GM12801 (cell line): Measurements from ENCODE around the gene TPT1.

Experiments used
- TF ChIP-seq, protein P1 (sequence below): IDR thresholded peaks from one replicate; pipeline ENCODE4 v1.5.1; 2011; ENCODE audit warnings: control low read depth; ENCODE audit not compliant: insufficient read length; ENCODE audit errors: extremely low read depth

TPT1 gene

DNA sequence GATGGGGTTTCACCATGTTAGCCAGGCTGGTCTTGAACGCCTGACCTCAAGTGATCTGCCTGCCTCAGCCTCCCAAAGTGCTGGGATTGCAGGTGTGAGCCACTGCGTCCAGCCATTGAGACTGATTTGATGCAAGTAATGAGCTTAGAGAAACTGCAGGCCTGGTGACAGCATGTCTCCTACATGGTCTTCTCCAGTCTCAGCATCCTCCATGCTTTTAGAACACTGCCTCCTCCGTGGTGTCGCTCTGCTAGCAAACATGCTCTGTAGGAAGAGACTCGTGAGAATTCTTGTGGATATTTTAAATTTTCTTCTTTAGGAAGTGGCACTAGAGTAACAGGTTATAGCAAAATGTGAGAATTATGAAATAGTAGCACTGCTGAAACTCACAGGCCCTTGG lies 37.1 kb downstream of the TPT1 start:
- TF ChIP-seq, protein P1, sequence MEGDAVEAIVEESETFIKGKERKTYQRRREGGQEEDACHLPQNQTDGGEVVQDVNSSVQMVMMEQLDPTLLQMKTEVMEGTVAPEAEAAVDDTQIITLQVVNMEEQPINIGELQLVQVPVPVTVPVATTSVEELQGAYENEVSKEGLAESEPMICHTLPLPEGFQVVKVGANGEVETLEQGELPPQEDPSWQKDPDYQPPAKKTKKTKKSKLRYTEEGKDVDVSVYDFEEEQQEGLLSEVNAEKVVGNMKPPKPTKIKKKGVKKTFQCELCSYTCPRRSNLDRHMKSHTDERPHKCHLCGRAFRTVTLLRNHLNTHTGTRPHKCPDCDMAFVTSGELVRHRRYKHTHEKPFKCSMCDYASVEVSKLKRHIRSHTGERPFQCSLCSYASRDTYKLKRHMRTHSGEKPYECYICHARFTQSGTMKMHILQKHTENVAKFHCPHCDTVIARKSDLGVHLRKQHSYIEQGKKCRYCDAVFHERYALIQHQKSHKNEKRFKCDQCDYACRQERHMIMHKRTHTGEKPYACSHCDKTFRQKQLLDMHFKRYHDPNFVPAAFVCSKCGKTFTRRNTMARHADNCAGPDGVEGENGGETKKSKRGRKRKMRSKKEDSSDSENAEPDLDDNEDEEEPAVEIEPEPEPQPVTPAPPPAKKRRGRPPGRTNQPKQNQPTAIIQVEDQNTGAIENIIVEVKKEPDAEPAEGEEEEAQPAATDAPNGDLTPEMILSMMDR: no peak

DNA sequence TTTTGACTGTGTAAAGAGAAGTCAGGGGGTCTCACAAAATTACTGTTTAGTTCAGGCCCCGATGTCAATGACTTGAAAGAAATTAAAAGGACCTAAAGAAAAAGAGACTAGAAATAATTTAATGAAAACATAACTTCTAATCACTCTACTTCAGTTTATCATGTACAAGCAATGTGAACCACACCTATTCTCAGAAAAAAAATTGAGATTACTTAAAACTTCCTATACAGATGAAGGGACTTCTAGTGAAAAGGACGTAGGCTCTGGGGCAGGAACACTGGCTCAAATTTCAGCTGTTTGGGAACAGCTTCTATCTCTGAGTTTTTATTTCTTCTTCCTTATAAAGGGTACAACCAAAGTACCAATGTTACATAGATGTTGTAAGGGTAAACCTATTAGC lies 38.0 kb downstream of the TPT1 start:
- TF ChIP-seq, protein P1: no peak

DNA sequence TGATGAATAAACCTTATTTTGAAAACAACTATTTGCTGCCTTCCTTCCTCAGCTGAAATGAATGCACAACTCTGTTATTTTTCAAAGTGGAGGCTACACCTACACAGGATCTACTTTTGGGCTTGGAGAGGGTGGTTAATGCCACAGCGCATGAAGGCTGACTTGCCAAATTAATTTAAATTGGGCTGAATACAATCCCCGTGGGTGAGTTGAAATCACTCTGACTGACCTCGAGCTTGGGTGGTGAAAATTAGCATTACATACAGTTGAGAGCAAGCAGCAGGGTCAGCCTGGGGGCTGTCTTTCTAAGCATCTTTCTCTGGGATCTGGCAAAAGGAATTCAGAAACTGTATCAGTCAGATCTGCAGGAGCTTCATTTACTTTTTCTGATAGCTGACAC lies 38.5 kb downstream of the TPT1 start:
- TF ChIP-seq, protein P1: no peak

DNA sequence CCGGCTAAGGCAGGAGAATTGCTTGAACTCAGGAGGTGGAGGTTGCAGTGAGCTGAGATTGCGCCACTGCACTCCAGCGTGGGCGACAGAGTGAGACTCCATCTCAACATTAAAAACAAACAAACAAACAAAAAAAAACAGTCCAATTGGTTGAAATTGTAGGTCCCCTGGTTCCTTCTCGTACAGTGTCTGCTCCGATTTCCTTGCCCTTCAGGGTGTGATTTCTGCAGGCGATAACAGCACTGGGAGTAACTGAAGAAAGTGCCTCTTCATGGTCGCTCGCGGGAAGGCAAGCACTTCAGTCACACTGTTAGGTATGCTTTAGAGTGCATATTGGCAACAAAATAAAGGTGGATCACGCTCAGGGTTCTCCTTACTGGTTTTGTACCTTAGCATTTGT lies 39.7 kb downstream of the TPT1 start:
- TF ChIP-seq, protein P1: no peak

DNA sequence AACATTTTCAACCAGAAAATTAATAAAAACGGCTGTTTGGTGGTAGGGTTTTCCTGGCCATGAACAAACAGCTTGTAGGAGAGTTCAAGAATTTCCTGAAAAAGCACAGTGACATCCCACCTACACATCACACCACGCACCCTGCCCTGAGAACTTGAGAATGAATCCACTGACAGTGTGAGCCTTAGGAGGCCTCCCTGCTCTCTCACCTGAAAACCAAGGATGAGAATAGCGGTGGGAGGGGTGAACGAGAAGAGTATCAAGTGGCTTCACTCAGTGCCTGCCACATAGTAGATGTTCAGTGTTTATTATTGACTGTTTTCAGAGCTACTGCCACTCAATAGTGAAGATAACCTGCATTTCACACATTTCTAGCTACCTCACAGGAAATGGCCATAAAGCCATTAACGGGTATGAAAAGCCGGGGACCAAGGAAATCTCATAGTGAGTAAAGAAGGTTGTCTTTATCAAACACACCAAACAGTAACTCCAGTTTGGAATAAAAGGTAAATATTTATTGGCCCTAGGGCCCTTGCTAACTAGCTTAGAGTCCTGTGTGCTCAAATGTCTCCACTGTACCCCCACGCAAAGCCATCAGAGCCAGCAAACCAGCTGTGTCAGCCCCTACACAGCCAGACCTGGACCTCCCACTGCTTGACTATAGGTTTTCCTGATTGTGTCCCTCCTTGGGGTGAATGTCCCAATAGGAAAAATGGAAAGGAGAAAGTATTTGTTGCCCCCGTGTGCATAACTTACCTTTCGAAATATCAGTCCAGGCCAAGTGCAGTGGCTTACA lies 40.6 kb downstream of the TPT1 start:
- TF ChIP-seq, protein P1: no peak

DNA sequence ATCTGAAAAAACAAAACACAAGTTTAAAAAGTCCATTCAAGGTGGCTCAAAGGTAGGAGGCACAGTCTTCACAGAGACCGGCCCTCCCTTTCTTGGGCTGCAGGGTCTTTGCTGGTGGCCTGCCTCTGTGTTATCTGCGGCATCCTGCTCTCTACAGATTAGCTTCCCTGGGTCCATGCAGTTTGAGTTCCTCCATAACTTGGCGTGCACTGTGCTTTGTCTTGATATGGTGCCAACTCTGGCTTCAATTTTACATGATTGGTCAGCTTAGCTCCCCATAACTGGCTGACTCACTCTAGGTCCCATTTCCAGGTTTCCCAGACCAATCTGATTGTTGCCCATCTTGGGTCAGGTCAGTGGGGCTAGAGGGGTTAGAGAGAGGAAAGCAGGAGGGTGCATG lies 41.8 kb downstream of the TPT1 start:
- TF ChIP-seq, protein P1: no peak

DNA sequence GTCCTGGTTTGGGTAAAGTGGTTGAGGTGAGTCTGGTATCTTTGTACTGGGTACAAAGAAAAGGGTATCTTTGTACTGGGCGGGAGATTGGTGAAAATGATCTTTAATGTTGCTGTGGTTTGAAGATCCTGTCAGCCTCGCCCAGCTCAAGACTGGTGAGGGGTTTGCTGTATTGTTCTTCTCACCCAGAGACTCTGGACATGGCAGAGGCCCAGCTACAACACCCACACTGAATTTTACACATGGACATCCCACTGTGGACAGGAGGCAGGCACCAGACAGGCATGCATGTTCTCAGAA lies 42.8 kb downstream of the TPT1 start:
- TF ChIP-seq, protein P1: no peak
